ENCODE measurements around the gene MYH4.

- no peak for TF ChIP-seq CTCF (IDR thresholded peaks at IDR 0.05)
- TF ChIP-seq POLR2A (IDR thresholded peaks at IDR 0.05): no peak
Measured at GRCh38 chr17:10435096-10435495, 34.3 kb downstream of the MYH4 start.
